Measurements from ENCODE around the gene OSBPL2.
A peak's percentile ranks its signal among the peaks of the same experiment; 100 is the strongest.

OSBPL2 gene

GRCh38 chr20:62262064-62262463, 23.7 kb downstream of the OSBPL2 start:
- no peak for DNase-seq

GRCh38 chr20:62263396-62263795, 25.1 kb downstream of the OSBPL2 start:
- DNase-seq, result no peak

- no peak for DNase-seq
Observed at GRCh38 chr20:62265365-62265764, 27.0 kb downstream of the OSBPL2 start.

DNA sequence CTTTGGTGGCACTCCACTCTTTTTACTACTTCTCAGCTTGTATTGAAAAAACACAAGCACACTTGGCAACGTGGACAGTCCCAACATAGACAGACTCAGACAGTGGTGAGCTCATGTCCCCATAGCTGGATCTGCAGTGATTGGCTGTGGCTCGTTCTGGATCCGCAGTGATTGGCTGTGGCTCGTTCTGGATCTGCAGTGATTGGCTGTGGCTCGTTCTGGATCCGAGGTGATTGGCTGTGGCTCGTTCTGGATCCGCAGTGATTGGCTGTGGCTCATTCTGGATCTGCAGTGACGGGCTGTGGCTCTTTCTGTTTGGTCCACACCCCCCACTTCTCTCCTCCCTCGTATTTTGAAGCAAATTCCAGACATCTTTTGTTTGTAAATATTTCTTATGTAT, 28.0 kb downstream of the OSBPL2 start:
- no peak for DNase-seq

DNA sequence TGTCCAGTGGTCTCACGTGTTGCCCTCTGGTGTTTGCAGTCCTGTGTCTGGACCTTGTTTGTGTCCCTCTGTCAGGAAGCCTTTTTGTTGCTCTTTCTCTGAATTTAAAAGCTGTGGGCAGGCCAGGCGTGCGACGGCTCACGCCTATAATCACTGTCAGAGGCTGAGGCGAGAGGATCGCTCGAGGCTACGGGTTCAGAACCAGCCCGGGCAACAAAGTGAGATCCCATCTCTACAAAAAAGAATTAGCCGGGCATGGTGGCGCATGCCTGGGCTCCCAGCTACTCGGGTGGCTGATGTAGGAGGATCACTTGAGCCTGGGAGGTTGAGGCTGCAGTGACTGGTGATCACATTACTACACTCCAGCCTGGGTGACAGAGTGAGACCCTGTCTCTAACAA, 28.5 kb downstream of the OSBPL2 start:
- DNase-seq, result no peak

GRCh38 chr20:62267543-62267942, 29.2 kb downstream of the OSBPL2 start:
- no peak for DNase-seq

DNA sequence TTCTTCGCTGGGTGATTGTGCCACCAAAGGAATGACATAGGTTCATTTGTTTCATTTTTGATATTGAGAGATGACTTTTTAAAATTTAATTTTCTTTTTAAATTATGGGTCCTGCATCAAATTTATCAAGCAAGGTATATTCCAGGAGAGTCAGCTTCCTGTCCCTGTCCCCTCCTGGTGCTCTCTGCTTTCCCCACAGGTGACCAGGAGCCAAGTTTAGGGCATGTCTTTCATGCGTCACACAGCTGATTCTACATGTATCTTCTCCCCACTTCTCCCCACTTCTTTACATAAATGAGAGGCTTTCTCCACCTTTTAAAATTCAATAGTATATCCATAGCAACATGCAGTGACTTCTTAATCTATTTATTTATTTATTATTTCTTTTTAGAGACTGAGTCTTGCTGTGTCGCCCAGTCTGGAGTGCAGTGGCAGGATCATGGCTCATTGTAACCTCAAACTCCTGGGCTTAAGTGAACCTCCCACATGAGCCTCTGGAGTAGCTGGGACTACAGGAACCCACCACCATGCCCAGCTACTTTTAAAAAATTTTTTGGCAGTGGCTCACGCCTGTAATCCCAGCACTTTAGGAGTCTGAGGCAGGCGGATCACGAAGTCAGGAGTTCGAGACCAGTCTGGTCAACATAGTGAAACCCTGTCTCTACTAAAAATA, 30.0 kb downstream of the OSBPL2 start:
- no peak for DNase-seq

DNA sequence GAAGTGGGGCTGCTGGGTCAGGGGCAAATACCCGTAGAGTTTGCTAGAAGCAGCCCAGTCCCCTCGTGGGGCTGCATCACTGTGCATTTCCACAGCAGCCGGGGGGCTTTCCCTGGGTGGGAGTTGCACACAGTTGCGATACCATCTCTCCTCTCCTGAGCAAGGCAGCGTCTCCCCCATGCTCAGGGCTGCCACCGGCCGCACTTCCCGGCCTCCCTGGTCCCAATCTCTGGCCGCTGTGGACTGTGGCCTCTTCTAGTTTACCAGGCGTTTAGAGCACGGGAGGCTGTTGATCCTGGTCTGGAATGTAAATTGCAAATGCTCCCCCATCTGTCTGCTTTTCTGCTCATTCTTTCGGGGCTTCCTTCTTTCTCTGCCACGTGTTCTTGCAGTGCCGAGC, 31.1 kb downstream of the OSBPL2 start:
- no peak for DNase-seq

- no peak for DNase-seq
Observed at GRCh38 chr20:62269871-62270270, 31.6 kb downstream of the OSBPL2 start.

DNA sequence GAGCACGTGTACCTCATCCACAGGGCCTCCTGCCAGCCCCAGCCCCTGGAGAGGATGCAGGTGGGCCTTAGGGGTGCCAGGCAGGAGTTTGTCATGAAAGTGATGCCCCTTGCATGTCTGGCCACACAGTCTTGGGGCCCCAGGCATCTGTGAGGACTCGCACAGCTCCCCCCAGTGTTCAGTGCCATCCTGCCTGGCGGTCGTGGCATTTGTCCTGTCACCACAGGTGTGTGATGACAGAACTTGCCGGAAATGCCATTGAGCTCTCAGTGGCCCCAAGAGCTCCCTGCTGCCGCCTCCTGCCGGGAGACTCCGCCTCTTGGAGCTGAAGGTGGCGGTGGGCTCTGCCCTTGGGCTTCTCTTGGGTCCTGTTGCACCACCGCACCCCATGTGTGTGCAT, 33.9 kb downstream of the OSBPL2 start:
- DNase-seq, result no peak

- no peak for DNase-seq
Observed at GRCh38 chr20:62273416-62273815, 35.1 kb downstream of the OSBPL2 start.

- DNase-seq, result no peak
Observed at GRCh38 chr20:62274332-62274950, 36.1 kb downstream of the OSBPL2 start.

DNA sequence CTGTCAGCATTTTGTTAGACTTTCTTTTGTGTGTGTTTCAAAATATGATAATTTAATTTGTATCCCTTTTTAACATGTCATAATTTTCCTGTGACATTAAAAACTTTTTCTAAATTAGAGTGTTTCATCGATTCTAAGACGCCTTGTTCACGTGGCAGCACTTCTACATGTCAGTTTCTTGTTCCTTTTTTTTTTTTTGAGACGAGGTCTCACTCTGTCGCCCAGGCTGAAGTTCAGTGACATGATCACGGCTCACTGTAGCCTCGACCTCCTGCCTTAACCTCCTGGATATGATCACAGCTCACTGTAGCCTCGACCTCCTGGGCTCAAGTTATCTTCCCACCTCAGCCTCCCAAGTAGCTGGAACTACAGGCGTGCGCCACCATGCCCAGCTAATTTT, 36.9 kb downstream of the OSBPL2 start:
- DNase-seq, result no peak

DNA sequence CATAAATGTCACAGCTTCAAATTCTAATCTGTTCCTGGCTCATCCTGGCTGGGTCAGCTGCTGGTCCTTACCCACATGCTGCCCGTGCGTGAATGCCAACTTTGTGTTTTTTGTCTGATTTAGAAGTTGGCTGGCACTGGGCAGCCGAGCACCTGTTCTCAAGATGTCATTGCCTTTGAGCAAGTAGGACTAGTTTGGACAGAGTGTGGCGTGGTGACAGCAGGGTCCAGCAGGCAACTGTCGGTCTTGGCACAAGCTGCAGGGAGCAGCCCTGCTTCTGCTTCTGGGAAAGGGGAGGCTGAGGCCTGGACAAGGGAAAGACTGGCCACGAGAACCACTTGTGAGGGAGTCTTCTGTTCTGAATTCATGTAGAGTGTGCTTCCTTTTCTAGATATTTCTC, 38.1 kb downstream of the OSBPL2 start:
- DNase-seq, result peak; percentile 94 to 96

- DNase-seq, result no peak
Observed at GRCh38 chr20:62277253-62277652, 38.9 kb downstream of the OSBPL2 start.

- no peak for DNase-seq
Observed at GRCh38 chr20:62280303-62280702, 42.0 kb downstream of the OSBPL2 start.

DNA sequence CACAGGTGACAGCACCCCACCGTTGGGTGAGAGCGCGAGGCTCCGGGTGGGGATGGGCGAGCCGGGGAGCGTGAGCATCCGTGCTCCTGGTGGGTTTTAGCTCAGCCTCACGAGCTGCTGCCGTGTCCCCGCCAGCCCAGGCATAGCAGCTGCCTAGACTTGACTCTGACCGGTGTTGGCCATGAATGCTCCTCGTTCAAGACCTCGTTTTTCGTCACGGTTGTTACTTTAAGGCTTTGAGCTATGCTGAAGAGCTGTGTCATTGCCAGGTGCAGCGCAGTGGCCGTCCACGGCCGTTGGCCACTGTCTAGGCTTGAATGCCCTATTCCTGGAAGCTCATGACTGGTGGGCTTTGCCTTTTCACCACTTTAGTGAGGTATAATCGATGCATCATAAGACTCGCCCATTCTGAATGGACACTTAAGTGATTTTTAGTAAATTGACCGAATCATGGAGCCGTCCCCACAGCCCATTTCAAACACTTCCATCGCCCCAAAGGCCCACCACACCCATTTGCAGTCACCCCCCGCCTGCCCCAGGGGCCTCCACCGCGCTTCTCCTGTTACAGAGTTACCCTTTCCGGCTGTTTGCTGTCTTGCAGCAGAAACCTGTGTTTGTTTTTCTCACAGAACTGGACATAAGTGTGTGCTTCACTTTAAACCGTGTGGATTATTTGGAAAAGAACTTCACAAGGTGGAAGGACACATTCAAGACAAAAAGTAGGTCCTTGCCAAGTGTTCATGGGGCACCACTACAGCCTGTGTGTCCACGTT, 43.0 kb downstream of the OSBPL2 start:
- DNase-seq, result no peak

- DNase-seq, result no peak
Observed at GRCh38 chr20:62282103-62282502, 43.8 kb downstream of the OSBPL2 start.

DNA sequence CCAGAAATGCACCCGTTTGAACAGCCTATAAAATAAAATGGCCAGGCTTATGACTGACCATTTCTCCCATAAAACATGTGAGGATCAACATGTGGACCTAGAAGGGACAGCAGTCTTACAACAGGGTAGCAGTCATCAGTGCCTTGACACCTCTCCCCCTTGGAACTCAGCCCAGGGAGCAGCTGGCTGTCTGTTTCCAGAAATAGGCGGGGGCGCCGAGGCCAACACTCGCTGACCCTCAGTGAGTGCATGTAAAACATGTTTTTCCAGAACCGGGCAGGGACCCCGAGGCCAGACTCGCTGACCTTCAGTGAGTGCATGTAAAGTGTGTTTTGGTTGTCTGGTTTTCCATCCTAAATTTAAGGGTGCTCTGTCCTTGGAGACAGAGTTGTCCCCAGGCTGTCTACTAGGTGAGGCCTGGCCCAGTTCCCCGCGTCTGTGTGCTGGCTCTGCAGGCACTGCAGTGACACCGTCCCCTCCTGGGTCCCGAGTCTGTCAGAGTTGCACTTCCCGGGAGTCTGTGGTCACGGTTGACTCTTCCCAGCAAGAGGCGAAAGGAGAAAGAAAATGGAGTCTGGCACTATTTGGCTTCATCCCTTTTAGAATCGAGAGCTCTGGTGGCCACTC, 44.7 kb downstream of the OSBPL2 start:
- DNase-seq, result no peak

GRCh38 chr20:62284448-62284847, 46.1 kb downstream of the OSBPL2 start:
- DNase-seq, result no peak

DNA sequence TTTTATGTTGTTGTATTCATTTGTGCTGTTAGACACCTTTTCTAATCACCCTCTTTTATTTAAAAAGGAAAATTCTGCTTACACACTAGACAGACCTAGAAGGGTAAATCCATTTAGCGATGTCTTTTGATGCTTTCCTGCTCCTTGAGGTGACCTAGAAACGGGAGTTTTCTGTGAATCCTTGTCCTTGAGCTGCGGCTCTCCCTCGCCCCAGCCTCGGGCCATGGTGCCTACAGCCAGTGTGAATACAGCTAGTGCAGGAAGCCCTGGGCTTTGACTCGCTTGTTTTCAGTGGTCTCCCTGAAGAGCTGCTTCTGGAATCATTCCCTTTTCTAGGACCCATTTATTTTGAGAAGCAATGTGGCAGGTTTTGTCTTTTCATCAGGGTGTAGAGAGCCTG, 46.8 kb downstream of the OSBPL2 start:
- DNase-seq, result no peak

GRCh38 chr20:62285722-62286121, 47.4 kb downstream of the OSBPL2 start:
- DNase-seq, result no peak

GRCh38 chr20:62286493-62287064, 48.3 kb downstream of the OSBPL2 start:
- peak in 1 of 2 experiments; percentile 42 for DNase-seq
